MV-4-11 (cell line): ENCODE results near the gene EFCAB12.

Experiments used
- DNase-seq: peaks from one replicate; lab custom pipeline; 2025; lab: John Stamatoyannopoulos, UW

EFCAB12 gene

GRCh38 chr3:129428376-129429079 lies at the start of gene EFCAB12:
Gene EFCAB12, minus strand, starts transcription at chr3:129428636. Its CDS starts 148 bp downstream, at chr3:129428488.
- DNase-seq = peak; percentile 78

GRCh38 chr3:129476586-129476985 lies 48.1 kb upstream of the EFCAB12 start:
- no peak for DNase-seq

GRCh38 chr3:129475863-129476262 lies 47.4 kb upstream of the EFCAB12 start:
- no peak for DNase-seq

- DNase-seq = no peak
Measured at GRCh38 chr3:129474984-129475804, 46.8 kb upstream of the EFCAB12 start.

GRCh38 chr3:129473769-129474152 lies 45.3 kb upstream of the EFCAB12 start:
- DNase-seq = no peak

- no peak for DNase-seq
Measured at GRCh38 chr3:129473067-129473768, 44.8 kb upstream of the EFCAB12 start.

GRCh38 chr3:129470861-129471260 lies 42.4 kb upstream of the EFCAB12 start:
- no peak for DNase-seq

GRCh38 chr3:129469026-129469425 lies 40.6 kb upstream of the EFCAB12 start:
- no peak for DNase-seq

- DNase-seq = no peak
Measured at GRCh38 chr3:129467932-129468331, 39.5 kb upstream of the EFCAB12 start.

GRCh38 chr3:129463716-129464115 lies 35.3 kb upstream of the EFCAB12 start:
- no peak for DNase-seq

- no peak for DNase-seq
Measured at GRCh38 chr3:129463094-129463493, 34.7 kb upstream of the EFCAB12 start.

GRCh38 chr3:129462361-129462968 lies 34.0 kb upstream of the EFCAB12 start:
- DNase-seq = no peak

GRCh38 chr3:129461461-129462146 lies 33.2 kb upstream of the EFCAB12 start:
- DNase-seq = peak; percentile 78

GRCh38 chr3:129461022-129461421 lies 32.6 kb upstream of the EFCAB12 start:
- DNase-seq = peak; percentile 37

GRCh38 chr3:129460572-129460971 lies 32.1 kb upstream of the EFCAB12 start:
- DNase-seq = no peak

GRCh38 chr3:129460155-129460554 lies 31.7 kb upstream of the EFCAB12 start:
- no peak for DNase-seq

- no peak for DNase-seq
Measured at GRCh38 chr3:129453732-129454131, 25.3 kb upstream of the EFCAB12 start.

- DNase-seq = no peak
Measured at GRCh38 chr3:129449279-129450115, 21.1 kb upstream of the EFCAB12 start.

GRCh38 chr3:129448186-129448895 lies 19.9 kb upstream of the EFCAB12 start:
- no peak for DNase-seq

- no peak for DNase-seq
Measured at GRCh38 chr3:129446926-129447325, 18.5 kb upstream of the EFCAB12 start.
